ENCODE data around the gene C1orf198.

- no peak for TF ChIP-seq POLR2A (IDR thresholded peaks at IDR 0.05)
- TF ChIP-seq, protein P1, sequence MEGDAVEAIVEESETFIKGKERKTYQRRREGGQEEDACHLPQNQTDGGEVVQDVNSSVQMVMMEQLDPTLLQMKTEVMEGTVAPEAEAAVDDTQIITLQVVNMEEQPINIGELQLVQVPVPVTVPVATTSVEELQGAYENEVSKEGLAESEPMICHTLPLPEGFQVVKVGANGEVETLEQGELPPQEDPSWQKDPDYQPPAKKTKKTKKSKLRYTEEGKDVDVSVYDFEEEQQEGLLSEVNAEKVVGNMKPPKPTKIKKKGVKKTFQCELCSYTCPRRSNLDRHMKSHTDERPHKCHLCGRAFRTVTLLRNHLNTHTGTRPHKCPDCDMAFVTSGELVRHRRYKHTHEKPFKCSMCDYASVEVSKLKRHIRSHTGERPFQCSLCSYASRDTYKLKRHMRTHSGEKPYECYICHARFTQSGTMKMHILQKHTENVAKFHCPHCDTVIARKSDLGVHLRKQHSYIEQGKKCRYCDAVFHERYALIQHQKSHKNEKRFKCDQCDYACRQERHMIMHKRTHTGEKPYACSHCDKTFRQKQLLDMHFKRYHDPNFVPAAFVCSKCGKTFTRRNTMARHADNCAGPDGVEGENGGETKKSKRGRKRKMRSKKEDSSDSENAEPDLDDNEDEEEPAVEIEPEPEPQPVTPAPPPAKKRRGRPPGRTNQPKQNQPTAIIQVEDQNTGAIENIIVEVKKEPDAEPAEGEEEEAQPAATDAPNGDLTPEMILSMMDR (IDR thresholded peaks at IDR 0.05): no peak
Observed at GRCh38 chr1:230812568-230812967, 55.8 kb downstream of the C1orf198 start.

All from thyroid gland (tissue), 4 donors.